ENCODE results near the gene USP22.

The USP22 gene

DNA sequence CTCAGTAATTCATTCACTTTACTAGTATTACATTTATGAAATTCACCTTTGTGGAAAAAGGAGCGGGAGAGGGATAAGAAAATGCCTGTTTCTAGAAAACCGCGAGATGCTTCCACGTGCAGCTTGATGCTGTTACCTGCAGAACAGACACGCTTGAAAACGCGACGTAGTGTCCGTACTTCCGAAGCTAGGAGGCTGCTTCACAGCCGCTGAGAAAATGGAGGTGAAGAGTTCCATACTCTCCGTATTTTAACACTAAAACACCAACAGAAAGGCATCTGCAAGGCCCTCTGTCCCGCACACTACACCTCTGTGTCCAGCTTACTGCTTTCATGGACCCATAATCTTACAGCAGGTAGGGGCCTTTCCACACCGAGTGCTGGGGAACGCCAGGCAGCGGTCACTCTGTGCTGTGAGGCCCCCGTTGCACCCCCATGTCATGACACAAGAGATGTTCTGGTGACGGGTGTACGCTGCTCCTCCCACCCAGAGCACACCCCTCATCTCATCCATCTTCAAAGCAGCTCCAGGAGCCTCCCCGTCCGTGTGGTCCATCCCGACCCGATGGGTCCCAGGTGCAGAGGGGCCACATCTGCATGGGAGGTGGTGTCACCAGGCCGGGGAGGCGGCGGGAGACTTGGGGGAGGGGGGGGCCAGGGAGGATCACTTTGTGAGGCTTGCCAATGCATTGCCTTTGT, 40.4 kb downstream of the USP22 start:
- DNase-seq, result peak in 1 of 51 donors; percentile 58

DNA sequence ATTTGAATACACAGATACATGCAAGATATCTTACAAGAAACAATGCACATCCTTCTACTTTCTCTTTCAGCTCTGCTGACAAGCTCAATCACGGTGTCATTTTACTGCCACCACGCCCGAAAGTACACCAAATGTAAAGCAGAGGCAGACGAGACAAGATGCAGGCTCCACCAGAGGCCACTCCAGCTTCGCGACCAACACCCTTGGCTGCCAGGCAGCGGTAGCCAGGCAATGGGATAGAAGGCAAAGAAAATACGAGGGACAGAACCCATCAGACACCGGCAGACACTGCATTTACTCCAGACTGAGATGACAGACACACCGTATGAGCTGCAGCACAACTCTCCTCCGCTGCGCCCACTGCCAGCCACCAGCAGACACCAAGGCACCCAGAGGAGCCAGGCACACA, 41.0 kb downstream of the USP22 start:
- peak in 13 of 51 donors; percentile 8 to 73 (median 42) for DNase-seq

DNA sequence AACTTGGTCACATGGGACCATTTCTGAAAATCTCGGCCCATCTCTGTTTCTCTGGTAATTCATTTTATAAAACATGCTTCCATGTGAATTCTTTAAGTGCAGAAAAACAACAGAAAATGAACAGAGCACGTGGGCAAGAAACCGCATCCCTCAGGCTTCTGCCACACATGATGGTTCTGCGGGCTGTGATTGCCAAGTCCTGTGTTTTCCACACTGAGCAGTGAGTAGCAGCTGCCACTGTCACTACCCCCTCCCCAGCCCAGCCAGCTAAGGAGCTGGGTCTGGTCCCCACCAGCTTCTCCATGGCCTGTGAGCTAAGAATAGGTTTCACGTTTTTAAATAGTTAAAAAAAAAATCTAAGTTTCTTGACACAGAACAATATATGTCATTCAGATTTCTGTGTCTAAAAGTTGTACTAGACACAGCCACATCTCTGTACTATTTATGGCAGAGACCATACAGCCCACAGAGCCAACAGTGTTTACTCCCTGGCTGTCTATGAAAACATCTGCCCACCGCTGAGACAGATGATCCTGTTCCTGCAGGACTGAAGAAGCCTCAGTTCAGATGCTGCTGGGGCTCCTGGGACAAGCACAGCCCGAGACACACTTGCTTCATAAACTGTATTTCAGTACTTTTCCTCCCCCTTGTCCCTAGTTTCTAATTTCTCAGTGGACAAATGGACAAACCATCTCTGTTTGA, 41.5 kb downstream of the USP22 start:
- peak in 11 of 51 donors; percentile 18 to 73 (median 36) for DNase-seq

DNA sequence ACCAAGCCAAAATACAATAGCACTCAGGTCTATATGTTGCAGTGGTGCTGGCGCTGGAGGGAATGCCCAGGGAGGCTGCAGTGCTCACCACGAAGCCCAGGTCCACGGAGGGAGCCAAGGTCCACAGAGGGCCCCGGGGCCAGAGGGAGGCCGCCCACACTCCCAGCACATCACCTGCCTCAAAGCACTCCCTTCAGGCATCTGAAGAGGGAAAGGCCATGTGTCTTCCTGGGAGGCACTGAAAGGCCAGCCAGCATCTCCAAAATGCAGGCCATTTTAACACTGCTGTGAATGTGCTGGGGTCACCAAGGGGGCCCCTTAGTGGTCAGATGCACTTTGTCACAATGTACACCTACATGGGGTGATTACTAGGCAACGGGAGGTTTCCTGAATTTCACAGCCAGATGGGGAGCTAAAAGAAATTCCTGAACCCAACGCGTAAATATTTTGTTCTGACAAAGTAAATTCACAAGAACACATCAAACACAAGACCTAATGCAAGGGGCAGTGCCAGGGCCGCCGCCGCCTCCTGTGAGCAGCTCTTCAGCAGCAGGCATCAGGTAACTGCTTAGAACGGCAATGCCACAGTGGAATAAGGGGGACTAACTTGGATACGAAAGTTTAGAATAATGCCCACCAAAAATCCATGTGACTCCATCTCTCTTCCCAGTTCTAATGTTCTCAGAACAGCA, 42.8 kb downstream of the USP22 start:
- DNase-seq, result no peak

GRCh38 chr17:20999044-20999573, 43.7 kb downstream of the USP22 start:
- DNase-seq, result peak in 7 of 51 donors; percentile 22 to 68 (median 37)

- peak in 2 of 51 donors; percentile 27 to 51 for DNase-seq
These were observed 44.2 kb downstream of the USP22 start for GRCh38 chr17:20998571-20999043.

DNA sequence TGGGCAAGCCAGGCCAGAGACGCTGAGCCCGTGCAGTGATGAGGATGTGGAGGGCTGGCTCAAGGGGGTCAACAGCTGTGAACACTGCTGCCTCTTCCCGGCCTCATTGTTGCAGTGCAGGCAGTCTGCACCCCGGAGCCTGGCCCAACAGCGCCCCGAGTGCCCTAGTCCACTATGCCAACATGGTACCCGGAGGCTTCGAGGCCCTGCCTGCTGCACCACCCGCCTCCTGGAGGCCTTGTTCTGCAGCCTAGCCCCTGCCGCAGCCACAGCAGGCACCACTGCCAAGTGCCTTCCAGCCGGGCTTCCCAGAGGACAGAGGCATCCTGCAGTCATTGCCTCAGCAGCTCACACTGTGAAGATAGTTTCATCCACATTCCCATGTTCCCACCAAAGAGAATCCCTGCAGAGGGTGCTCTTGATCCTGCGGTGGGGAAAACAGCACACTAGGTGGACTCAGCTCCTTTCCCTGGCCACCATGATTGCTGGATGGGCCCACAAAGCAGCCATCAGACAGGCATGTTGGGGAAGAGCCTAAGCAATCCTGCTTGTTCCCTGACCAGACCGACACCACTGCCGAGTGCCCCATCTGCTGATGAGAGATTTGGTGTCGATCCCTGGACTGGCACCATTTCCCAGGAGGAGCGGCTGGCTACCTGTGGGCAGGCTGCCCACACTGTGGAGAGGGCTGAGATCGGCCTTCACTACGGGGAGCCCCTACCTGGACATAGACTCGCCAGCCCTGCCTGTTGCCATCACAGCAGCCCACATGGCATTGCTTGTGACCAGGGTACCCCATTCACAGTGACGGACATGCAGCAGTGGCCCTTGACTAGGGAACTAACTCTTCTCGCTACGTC, 44.9 kb downstream of the USP22 start:
- DNase-seq, result peak in 7 of 51 donors; percentile 10 to 46 (median 30)

- DNase-seq, result no peak
These were observed 45.8 kb downstream of the USP22 start for GRCh38 chr17:20996724-20997615.

GRCh38 chr17:20995873-20996723, 46.7 kb downstream of the USP22 start:
- no peak for DNase-seq

- DNase-seq, result no peak
These were observed 47.5 kb downstream of the USP22 start for GRCh38 chr17:20995164-20995872.

DNA sequence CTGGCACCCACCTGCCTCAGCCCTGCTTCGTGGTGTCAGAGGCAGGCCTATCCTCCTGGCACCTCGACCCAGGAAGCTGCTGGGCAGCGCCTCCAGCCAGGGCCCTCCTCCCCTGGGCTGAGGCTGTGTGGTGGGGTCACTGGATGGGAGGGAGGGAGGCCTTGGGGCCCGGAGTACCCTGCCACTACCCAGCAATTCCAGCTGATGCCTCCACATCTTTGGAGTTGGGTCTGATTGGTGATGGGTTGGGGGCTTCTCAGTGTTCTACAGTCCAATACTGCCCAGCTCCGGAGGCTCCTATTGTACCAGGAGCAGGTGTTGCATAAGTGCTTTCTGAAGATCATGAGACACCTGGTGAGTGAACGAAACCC, 48.0 kb downstream of the USP22 start:
- no peak for DNase-seq

- DNase-seq, result no peak
These were observed 48.7 kb downstream of the USP22 start for GRCh38 chr17:20993863-20994778.

DNA sequence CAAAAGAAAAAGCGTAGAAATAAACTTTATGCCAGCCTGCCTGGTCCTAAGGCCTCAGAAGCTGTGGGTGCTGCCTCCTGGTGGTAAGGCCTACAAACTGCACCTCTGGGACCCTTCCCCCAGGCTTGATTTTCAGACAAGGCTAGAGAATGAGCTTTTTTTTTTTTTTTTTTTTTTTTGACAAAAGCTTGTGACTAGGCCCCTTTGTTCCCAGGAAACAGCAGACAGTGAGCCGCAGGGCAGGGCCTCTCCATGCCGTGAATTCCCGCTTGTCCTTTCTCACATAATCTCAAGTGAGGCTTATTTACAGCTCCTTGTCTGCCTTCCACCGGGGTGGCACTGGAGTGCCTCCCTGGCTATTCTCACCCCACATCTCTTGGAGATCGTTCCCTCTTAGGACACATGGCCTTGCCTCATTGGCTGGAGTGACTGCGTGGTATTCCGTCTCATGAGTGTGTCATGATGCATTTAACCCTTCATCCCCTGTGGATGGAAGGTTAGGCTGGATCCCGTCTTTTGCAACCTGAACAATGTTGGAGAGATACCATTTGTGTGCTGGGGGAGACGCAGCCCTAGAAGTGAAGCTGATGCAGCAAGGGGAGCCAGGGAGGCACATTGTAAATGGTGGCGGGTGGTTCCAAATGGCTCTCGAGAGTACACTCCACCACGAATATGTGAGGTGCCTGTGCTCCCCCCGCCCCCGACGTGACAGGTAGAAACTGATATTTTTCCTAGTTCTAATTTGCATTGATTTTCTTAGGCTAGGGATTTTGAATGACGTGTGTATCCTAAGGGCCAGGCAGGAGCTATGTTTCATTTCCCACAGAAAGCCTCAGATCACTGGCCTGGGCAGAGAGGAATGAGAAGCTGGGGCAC, 49.6 kb downstream of the USP22 start:
- peak in 44 of 51 donors; percentile 13 to 87 (median 66) for DNase-seq

- no peak for DNase-seq
These were observed 50.4 kb downstream of the USP22 start for GRCh38 chr17:20992416-20992815.

- DNase-seq, result no peak
These were observed 51.4 kb downstream of the USP22 start for GRCh38 chr17:20991276-20992037.

All from hypothalamus (tissue), 51 donors.